Stimulated activated CD8-positive, alpha-beta memory T cell treated with anti-CD3 and anti-CD28 coated beads, Interleukin-15, amount 100 ng/mL, for 24 hours (primary cell): ENCODE data around the gene GALNTL6.
"Not testable (repeated sequence)": the region's sequence is repeated elsewhere in the genome, so short reads cannot be mapped to it uniquely, and the experiment has no call there.

ENCODE experiments used
- DNase-seq: peaks from one replicate; pipeline ENCODE4 v3.0.0-alpha.2; 2020; ENCODE audit warnings: low read depth

The GALNTL6 gene

GRCh38 chr4:172393220-172393619 lies 580.0 kb downstream of the GALNTL6 start:
- DNase-seq, result no peak

- no peak for DNase-seq
These were observed 591.5 kb downstream of the GALNTL6 start for GRCh38 chr4:172404676-172405075.

GRCh38 chr4:172410363-172410762 lies 597.2 kb downstream of the GALNTL6 start:
- DNase-seq, result no peak

GRCh38 chr4:172411149-172411548 lies 597.9 kb downstream of the GALNTL6 start:
- DNase-seq, result no peak

GRCh38 chr4:172412851-172413580 lies 599.8 kb downstream of the GALNTL6 start:
- no peak for DNase-seq

GRCh38 chr4:172428979-172429378 lies 615.8 kb downstream of the GALNTL6 start:
- not testable (repeated sequence) for DNase-seq

- no peak for DNase-seq
These were observed 667.3 kb downstream of the GALNTL6 start for GRCh38 chr4:172480471-172480870.

- no peak for DNase-seq
These were observed 668.8 kb downstream of the GALNTL6 start for GRCh38 chr4:172481802-172482508.

GRCh38 chr4:172485007-172485406 lies 671.8 kb downstream of the GALNTL6 start:
- DNase-seq, result no peak

GRCh38 chr4:172486531-172486930 lies 673.3 kb downstream of the GALNTL6 start:
- DNase-seq, result no peak

- no peak for DNase-seq
These were observed 676.7 kb downstream of the GALNTL6 start for GRCh38 chr4:172489861-172490260.

GRCh38 chr4:172495769-172496168 lies 682.6 kb downstream of the GALNTL6 start:
- DNase-seq, result no peak

- DNase-seq, result no peak
These were observed 684.1 kb downstream of the GALNTL6 start for GRCh38 chr4:172497321-172497720.

GRCh38 chr4:172514011-172514410 lies 700.8 kb downstream of the GALNTL6 start:
- no peak for DNase-seq

- DNase-seq, result no peak
These were observed 701.6 kb downstream of the GALNTL6 start for GRCh38 chr4:172514801-172515200.

GRCh38 chr4:172515266-172515879 lies 702.2 kb downstream of the GALNTL6 start:
- no peak for DNase-seq

GRCh38 chr4:172517391-172517790 lies 704.2 kb downstream of the GALNTL6 start:
- no peak for DNase-seq

- no peak for DNase-seq
These were observed 708.0 kb downstream of the GALNTL6 start for GRCh38 chr4:172521248-172521647.

GRCh38 chr4:172521680-172522079 lies 708.5 kb downstream of the GALNTL6 start:
- no peak for DNase-seq

- no peak for DNase-seq
These were observed 730.0 kb downstream of the GALNTL6 start for GRCh38 chr4:172543249-172543648.

GRCh38 chr4:172546782-172547181 lies 733.6 kb downstream of the GALNTL6 start:
- no peak for DNase-seq

GRCh38 chr4:172547724-172548123 lies 734.5 kb downstream of the GALNTL6 start:
- no peak for DNase-seq

GRCh38 chr4:172553216-172553615 lies 740.0 kb downstream of the GALNTL6 start:
- no peak for DNase-seq
